Liver (tissue), 3 donors: ENCODE results near the gene FARP1.

ENCODE experiments used
- CTCF ChIP-seq: fragments of 150-350 bp; IDR thresholded peaks from 2 replicates; pipeline ENCODE4 v1.5.1; 2017; ENCODE audit warnings: improper control_type of control experiment, low read depth, low read length; ENCODE audit not compliant: missing input control
- FOXA1 ChIP-seq: IDR thresholded peaks from 2 replicates; pipeline ENCODE4 v1.6.1; 2016; ENCODE audit warnings: antibody characterized with exemption
- GABPA ChIP-seq, 2 donors: IDR thresholded peaks in 1 of 2; conservative IDR thresholded peaks in 1 of 2; 2 replicates each; pipeline ENCODE4 v1.6.1; 2016; ENCODE audit warnings: antibody characterized with exemption in 2 of 2, mild to moderate bottlenecking in 1 of 2, moderate library complexity in 1 of 2
- HNF4G ChIP-seq: IDR thresholded peaks from 2 replicates; pipeline ENCODE4 v1.6.1; 2016; ENCODE audit warnings: antibody characterized with exemption
- JUND ChIP-seq, 2 donors: IDR thresholded peaks; 2 replicates each; pipeline ENCODE4 v1.6.1; 2016; ENCODE audit warnings: antibody characterized with exemption in 2 of 2
- MAX ChIP-seq: IDR thresholded peaks from 2 replicates; pipeline ENCODE4 v1.6.1; 2016; ENCODE audit warnings: antibody characterized with exemption
- NR2F2 ChIP-seq: IDR thresholded peaks from 2 replicates; pipeline ENCODE4 v1.6.1; 2016; ENCODE audit warnings: antibody characterized with exemption
- RAD21 ChIP-seq, 2 donors: IDR thresholded peaks; 2 replicates each; pipeline ENCODE4 v1.6.1; 2016; ENCODE audit warnings: antibody characterized with exemption in 2 of 2, mild to moderate bottlenecking in 2 of 2
- RXRA ChIP-seq, 2 donors: IDR thresholded peaks; 2 replicates each; pipeline ENCODE4 v1.6.1; 2017 to 2018; ENCODE audit warnings: antibody characterized with exemption in 2 of 2, mild to moderate bottlenecking in 1 of 2
- SP1 ChIP-seq: IDR thresholded peaks from 2 replicates; pipeline ENCODE4 v1.6.1; 2018; ENCODE audit warnings: antibody characterized with exemption, mild to moderate bottlenecking
- TAF1 ChIP-seq: conservative IDR thresholded peaks from 2 replicates; pipeline ENCODE4 v1.6.1; 2016; ENCODE audit warnings: antibody characterized with exemption, mild to moderate bottlenecking
- donor health status: healthy.
- donor health status: healthy.

DNA sequence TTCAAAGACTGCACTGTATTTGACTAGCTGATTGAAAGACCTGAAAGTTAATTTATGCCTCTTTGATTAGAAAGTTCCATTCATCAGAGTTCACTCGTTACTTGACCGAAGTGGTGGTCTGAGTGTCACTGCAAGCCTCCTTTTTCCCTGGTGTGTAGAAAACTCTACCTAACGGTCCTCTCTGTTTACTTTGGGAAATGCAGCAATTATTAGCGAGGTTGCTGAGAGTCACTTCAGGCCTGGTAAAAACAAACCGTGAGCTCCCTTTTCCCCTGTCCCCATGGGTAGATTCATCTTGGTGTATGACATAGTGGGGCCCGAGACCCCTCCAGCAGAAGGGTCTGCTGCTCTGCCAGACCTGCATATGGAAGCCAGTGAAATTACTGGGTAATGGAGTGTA is 161.0 kb downstream of the FARP1 start:
- TF ChIP-seq CTCF (no peak), SP1 (no peak), TAF1 (no peak), MAX (no peak), GABPA (IDR thresholded peaks at IDR 0.05 in 1 of 2, conservative IDR thresholded peaks at IDR 0.05 in 1 of 2) (no peak), RAD21 (IDR thresholded peaks at IDR 0.05) (no peak), FOXA1 (no peak), HNF4G (no peak), JUND (IDR thresholded peaks at IDR 0.05) (no peak), RXRA (IDR thresholded peaks at IDR 0.05) (no peak), NR2F2 (no peak)
